GM19023 (cell line): ENCODE results near the gene ASAP2.

ENCODE experiments used
- ATAC-seq: cut with Tn5 transposase; IDR thresholded peaks from one replicate; pipeline ENCODE4 v1.9.1; 2021; ENCODE audit warnings: mild to moderate bottlenecking, moderate library complexity; ENCODE audit not compliant: unreplicated experiment

The ASAP2 gene

GRCh38 chr2:9205963-9206948 lies at the start of gene ASAP2:
ASAP2 (plus strand) TSS chr2:9206812; CDS start chr2:9207105, 293 bp downstream.
- no peak for ATAC-seq

GRCh38 chr2:9158786-9159779 lies 47.5 kb upstream of the ASAP2 start:
- ATAC-seq, result no peak

- ATAC-seq, result no peak
These were observed 45.9 kb upstream of the ASAP2 start for GRCh38 chr2:9160732-9161131.

- ATAC-seq, result no peak
These were observed 43.8 kb upstream of the ASAP2 start for GRCh38 chr2:9162841-9163240.

- ATAC-seq, result no peak
These were observed 43.1 kb upstream of the ASAP2 start for GRCh38 chr2:9163306-9164111.

- ATAC-seq, result no peak
These were observed 42.5 kb upstream of the ASAP2 start for GRCh38 chr2:9164112-9164608.

GRCh38 chr2:9165625-9166024 lies 41.0 kb upstream of the ASAP2 start:
- ATAC-seq, result no peak

GRCh38 chr2:9166579-9167377 lies 39.8 kb upstream of the ASAP2 start:
- no peak for ATAC-seq

- no peak for ATAC-seq
These were observed 38.6 kb upstream of the ASAP2 start for GRCh38 chr2:9167718-9168657.

- ATAC-seq, result no peak
These were observed 37.8 kb upstream of the ASAP2 start for GRCh38 chr2:9168821-9169221.

GRCh38 chr2:9169349-9170107 lies 37.1 kb upstream of the ASAP2 start:
- ATAC-seq, result no peak

GRCh38 chr2:9170458-9171130 lies 36.0 kb upstream of the ASAP2 start:
- no peak for ATAC-seq

GRCh38 chr2:9174771-9175437 lies 31.7 kb upstream of the ASAP2 start:
- no peak for ATAC-seq

- ATAC-seq, result peak; percentile 66
These were observed 28.3 kb upstream of the ASAP2 start for GRCh38 chr2:9178110-9178903.

- ATAC-seq, result peak; percentile 68
These were observed 27.6 kb upstream of the ASAP2 start for GRCh38 chr2:9178904-9179571.
